HG03066 (cell line): Measurements from ENCODE around the gene AVP.
"Not testable (repeated sequence)": the region's sequence is repeated elsewhere in the genome, so short reads cannot be mapped to it uniquely, and the experiment has no call there.

ENCODE experiments used
- ATAC-seq: cut with Tn5 transposase; IDR thresholded peaks from one replicate; pipeline ENCODE4 v1.9.1; 2021; ENCODE audit warnings: low read depth; ENCODE audit not compliant: unreplicated experiment

AVP gene

DNA sequence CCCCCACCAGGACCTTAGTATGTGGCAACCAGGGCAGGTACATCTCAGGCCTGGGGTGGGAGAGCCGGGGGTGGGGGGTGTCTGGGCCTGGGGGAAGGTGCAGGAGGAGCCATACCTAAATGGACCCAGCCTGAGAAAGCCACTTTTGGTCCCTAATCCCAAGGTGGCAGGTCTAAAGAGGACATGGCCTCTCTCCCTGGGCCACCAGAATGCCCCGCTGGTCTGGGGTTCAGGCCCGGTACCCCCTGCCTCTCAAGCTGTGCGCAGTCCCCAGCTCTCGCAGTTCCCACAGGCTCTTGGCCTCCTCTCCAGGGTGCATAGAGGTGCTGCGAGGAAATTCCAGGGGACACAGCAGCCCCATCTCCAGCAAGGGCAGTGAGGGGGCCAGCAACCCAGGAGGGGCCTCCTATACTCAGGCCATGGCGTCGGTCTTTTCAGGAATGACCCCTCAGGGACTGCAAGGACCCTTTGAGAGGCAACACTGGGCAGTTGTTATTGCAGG is 1.1 kb upstream of the AVP start:
- no peak for ATAC-seq

- ATAC-seq = no peak
These were observed 449 bp upstream of the AVP start for GRCh38 chr20:3084986-3085360.

DNA sequence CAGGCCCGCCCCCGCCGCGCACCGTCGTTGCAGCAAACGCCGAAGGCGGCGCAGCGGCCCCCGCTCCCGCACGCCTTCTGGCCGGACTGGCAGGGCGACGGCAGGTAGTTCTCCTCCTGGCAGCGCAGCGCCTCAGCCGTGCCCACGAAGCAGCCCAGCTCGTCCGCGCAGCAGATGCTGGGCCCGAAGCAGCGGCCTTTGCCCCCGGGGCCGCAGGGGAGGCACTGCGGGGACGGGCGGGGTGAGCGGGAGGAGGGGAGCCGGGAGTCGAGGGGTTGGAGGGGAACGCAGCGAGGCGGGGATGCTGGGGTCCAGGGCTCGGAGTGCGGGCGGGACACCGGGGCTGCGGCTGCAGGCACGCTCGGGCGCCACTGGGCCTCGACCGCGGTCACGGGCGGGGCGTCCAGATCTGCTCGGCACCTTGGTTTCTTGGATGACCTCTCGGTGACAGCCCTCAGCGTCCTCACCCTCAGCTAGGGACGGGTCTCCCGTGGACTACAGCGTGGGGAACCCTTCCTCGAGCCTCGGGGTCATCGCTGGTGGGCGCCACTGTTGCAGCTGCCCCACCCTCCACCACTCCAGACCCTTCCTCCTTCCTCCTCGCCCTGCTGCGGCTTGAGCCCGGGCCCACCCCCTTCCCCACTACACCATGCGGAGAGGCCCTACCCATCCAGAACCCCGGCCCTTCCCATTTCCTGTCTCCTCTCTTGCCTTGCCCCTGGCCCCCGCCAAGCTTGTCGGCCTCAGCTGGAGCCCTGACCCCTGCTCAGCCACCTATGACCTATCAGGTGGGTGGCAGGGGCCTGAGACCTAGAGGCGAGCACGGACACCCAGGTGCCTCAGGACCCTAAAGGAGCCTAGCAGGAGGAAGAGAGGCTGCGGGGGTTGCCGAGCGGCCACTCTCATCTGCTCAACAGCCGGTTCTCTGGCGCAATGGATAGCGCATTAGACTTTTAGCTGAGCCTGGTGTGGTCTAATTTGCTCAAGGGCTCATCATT is 1.3 kb downstream of the AVP start:
- no peak for ATAC-seq

- ATAC-seq = no peak
These were observed 2.1 kb downstream of the AVP start for GRCh38 chr20:3082306-3082951.

- ATAC-seq = no peak
These were observed 2.9 kb downstream of the AVP start for GRCh38 chr20:3081641-3082040.

DNA sequence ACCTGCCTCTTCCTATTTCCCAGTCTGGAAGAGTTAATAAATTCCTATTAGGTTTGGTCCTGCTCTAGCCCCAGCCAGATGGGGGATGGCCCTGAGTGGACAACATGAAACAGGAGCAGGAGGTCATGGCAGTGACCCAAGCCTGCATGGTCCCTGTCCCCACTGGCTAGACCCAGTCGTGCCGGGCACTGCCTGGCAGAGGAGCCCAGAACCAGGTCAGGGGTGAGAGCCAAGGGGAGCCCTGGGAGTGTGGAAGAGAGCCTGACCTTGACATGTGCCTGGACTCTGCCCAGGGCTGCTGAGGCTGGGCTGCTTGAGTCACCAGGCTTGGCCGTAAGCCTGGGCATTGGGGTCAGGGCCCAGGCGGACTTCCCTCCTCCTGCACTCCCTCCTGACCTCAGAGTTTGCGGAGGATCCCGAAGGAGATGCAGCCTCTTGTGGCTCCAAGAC is 3.6 kb downstream of the AVP start:
- ATAC-seq = no peak

DNA sequence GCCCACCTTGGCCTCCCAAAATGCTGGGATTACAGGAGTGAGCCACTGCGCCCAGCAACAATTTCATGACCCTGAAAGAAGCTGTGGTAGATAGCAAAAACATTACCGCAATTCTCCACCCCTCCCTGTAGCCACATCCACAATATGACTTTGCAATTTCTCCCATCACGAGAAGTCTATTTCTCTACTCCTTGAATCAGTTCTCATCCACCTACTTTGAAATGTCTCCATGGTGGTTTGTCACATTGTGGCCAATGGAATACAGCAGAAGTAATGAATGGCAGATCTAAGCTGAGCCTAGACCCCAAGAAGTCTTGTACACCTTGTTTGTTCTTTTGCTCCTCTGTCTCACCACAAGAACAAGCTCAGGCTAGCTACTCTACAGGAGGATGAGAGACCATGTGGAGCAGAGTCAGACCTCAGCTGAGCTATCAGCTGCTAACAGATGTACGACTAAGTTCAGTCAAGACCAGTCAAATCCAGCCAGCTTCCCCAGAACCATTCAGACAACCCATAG is 6.8 kb downstream of the AVP start:
- ATAC-seq = no peak

- ATAC-seq = not testable (repeated sequence)
These were observed 9.2 kb downstream of the AVP start for GRCh38 chr20:3075315-3075714.

GRCh38 chr20:3074812-3075211 is 9.7 kb downstream of the AVP start:
- no peak for ATAC-seq

DNA sequence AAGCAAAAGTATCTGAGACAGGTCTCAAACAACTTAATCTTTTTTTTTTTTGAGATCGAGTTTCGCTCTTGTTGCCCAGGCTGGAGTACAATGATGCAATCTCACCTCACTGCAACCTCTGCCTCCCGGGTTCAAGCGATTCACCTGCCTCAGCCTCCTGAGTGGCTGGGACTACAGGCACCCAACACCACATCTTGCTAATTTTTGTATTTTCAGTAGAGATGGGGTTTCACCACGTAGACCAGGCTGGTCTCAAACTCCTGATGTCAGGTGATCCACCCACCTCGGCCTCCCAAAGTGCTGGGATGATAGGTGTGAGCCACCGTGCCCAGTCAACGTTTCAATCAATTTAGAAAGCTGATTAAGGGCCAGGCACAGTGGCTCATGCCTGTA is 11.3 kb downstream of the AVP start:
- ATAC-seq = not testable (repeated sequence)

GRCh38 chr20:3072530-3073250 is 11.8 kb downstream of the AVP start:
- ATAC-seq = no peak

DNA sequence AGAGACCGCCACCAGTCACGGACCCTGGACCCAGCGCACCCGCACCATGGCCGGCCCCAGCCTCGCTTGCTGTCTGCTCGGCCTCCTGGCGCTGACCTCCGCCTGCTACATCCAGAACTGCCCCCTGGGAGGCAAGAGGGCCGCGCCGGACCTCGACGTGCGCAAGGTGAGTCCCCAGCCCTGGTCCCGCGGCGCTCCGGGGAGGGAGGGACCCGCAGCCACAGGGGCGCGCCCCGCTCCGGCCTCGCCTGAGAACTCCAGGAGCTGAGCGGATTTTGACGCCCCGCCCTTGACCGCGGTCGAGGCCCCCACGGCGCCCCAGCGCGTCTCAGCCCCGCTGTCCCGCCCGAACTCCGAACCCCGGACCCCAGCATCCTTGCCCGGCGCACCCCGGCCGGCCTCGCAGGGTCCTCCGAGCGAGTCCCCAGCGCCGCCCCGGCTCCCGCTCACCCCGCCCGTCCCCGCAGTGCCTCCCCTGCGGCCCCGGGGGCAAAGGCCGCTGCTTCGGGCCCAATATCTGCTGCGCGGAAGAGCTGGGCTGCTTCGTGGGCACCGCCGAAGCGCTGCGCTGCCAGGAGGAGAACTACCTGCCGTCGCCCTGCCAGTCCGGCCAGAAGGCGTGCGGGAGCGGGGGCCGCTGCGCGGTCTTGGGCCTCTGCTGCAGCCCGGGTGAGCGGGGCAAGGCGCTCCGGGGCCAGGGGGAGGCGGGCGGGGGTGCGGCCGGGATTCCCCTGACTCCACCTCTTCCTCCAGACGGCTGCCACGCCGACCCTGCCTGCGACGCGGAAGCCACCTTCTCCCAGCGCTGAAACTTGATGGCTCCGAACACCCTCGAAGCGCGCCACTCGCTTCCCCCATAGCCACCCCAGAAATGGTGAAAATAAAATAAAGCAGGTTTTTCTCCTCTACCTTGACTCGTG is 12.7 kb downstream of the AVP start, which contains the start of gene OXT:
OXT (plus strand) TSS at position 11 of the 920 bp plus-strand sequence; CDS start at position 47, 36 bp downstream.
- ATAC-seq = no peak

DNA sequence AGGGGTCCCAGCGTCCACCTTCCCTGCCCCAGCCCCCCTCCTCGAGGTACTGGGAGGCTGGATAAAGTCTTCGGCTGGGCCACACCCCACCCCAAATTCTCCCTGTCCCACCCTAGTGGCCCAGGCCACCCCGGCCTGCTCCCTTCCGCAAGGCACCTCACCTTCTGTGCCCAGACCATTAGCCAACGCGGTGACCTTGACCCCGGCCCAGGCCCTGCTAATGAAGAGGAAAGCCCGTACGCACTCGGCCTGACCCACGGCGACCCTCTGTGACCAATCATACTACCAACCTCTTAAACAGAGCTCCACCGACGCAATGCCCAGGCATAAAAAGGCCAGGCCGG is 13.3 kb downstream of the AVP start:
- no peak for ATAC-seq

- no peak for ATAC-seq
These were observed 13.8 kb downstream of the AVP start for GRCh38 chr20:3070725-3071124.

GRCh38 chr20:3068986-3069900 is 15.3 kb downstream of the AVP start:
- ATAC-seq = no peak

- no peak for ATAC-seq
These were observed 16.4 kb downstream of the AVP start for GRCh38 chr20:3068075-3068474.

GRCh38 chr20:3067139-3068014 is 17.1 kb downstream of the AVP start:
- no peak for ATAC-seq

DNA sequence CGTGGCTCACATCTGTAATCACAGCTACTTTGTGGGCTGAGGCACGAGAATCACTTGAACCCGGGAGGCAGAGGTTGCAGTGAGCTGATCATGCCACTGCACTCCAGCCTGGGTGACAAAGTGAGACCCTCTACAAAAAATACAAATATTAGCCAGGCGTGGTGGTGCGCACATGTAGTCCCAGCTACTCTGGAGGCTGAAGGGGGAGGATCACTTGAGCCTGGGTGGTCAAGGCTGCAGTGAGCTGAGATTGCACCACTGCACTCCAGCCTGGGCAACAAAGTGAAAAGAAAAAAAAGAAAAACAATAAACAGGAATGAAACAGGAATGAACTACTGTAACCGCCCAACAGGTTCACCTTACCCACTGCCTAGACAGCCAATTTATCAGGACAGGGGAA is 20.4 kb downstream of the AVP start:
- ATAC-seq = not testable (repeated sequence)
